HPDE6-E6E7 (cell line): ENCODE measurements around the gene ITPR2.
"Not testable (repeated sequence)": the region's sequence is repeated elsewhere in the genome, so short reads cannot be mapped to it uniquely, and the experiment has no call there.

Experiments
- DNase-seq: peaks from one replicate; pipeline ENCODE4 v3.0.0; 2011; ENCODE audit warnings: missing footprints; ENCODE audit errors: extremely low spot score

Gene ITPR2

DNA sequence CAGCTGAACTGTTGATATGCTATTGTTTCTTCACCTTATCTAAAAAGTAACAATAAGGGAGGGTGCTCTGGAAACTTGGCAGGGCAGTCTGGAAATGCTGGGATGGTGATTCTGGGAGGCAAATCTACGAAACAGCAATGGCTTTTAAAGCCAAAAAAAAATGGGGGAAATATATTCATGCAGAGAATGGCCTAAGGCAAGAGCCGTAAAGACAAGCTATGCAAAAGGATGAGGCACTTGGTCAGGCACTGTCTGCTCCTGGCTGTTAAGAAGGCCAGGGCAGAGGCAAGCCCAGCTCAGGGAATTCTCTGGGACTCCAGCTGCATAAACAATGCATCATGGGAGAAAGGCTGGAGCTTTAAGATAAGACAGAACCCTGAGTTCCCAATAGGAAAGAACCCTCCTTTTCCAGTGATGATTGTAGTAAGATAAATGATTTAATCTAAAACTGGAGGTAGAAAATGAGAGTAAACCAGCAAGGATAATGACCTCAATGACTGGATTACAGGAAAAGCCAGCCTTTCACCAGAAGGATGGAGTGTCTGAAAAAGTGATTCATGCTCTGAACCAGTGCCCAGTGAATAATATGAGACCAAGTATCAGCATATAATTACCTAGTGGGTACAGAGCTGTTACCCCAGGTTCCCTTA, 46.0 kb downstream of the ITPR2 start:
- DNase-seq, result peak; percentile 32

DNA sequence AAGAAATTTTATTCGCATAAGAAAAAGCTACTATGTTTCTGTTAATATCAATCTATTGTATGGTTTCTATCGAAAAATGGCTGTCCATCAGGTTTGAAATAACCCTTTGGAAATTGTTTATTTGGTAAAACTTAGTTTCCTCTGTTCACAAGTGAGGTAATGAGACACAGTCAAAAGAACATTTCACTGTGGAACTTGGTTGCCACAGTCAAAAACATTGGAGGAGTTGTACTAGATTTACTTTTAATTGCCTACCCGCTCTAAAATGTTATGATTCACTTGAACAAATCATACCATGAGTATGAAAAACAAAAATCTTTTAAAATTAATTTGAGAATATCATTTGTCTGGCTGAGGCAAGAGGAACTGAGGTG, 46.5 kb downstream of the ITPR2 start:
- no peak for DNase-seq

DNA sequence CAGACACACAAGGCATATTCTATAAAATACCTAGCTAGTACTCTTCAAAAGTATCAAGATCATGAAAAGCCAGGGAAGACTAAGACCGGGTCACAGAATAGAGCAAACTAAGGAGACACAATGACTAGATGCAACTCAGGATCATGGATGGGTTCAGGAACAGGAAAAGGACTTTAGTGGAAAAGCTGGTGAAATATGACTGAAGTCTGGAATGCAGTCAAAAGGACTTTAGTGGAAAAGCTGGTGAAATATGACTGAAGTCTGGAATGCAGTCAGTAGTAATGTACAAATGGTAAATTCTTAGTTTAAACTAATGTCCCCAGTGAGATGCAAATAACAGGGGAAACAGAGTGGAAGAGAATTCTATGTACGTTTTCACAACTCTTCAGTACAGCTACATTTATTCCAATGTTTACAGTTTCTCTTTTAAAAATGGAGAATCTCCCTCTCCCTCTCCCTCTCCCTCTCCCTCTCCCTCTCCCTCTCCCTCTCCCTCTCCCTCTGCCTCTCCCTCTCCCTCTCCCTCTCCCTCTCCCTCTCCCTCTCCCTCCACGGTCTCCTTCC, 49.1 kb downstream of the ITPR2 start:
- not testable (repeated sequence) for DNase-seq

DNA sequence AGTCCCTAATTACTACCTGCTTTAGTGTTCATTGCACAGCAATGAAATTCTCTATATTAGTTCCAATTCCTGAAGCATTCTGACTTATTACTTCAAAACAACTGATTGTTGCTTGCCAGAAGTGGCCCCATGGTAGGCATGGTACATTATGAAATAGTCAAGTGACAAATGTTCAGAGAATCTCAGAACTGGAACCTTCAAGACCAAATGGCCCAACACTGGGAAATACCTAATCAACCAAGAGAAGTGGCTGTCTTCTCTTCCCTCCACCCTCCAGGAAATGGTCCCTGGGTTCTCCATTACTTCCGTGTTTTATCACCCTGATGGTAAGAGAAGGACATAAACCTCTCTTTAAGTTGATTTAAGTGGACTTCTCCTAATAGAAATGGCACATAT, 49.9 kb downstream of the ITPR2 start:
- DNase-seq, result no peak

DNA sequence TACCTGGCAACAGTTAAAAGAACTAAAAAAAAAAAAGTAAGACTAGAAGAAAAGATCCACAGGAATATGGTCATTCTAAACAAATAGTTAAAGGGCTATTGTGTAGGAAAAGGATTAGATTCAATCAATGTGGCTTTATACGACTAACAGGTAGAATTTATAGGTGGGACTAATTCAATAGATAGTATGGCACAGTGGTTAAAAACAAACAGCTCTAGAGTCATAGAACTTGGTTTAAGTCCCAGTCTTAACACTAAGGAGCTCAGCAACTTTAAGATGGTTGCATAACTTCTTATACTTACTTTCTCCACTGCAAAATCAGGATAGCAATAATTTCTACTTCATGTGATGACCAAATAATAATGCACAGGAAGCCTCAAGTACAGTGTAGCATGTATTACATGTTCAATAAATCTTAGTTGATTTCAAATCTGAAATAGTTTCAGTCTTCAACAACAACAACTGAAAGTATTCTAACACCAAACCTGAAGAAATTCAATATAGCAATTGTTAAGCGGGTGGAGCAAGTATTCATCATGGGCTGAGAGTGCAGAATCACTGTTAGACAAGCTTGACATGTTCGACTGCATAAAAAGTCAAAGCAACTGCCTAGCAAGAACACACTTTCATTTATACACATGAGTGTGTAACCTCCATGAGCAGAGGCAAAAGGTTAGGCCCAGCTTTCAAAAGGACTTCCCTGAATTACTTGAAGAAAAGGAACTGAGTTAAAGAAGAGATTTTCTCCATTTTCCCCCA, 50.4 kb downstream of the ITPR2 start:
- no peak for DNase-seq

DNA sequence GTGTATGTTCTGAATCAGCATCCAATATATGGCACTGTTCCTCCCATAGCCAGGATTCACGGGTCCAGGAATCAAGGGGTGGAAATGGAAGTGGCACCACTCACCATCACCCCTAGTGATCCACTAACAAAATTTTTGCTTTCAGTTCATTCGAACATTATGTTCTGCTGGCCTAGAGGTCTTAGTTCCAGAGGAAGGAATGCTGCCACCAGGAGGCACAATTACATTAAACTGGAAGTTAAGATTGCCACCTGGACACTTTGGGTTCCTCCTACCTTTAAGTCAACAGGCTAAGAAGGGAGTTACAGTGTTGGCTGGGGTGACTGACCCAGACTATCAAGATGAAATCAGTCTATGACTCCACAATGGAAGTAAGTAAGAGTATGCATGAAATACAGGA, 52.3 kb downstream of the ITPR2 start:
- DNase-seq, result not testable (repeated sequence)

DNA sequence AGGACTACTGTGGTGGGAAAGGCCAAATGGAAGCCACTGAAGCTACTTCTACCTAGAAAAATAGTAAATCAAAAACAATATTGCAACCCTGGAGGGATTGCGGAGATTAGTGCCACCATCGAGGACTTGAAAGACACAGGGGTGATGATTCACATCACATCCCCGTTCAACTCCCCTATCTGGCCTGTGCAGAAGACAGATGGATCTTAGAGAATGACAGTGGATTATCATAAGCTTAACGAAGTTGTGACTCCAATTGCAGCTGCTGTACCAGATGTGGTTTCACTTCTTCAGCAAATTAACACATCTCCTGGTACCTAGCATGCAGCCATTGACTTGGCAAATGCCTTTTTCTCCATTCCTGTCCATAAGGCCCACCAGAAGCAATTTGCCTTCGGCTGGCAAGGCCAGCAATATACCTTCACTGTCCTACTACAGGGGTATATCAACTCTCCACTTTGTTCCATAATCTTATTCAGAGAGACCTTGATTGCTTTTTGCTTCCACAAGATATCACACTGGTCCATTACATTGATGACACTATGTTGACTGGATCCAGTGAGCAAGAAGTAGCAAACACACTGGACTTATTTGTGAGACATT, 54.7 kb downstream of the ITPR2 start:
- DNase-seq, result not testable (repeated sequence)

DNA sequence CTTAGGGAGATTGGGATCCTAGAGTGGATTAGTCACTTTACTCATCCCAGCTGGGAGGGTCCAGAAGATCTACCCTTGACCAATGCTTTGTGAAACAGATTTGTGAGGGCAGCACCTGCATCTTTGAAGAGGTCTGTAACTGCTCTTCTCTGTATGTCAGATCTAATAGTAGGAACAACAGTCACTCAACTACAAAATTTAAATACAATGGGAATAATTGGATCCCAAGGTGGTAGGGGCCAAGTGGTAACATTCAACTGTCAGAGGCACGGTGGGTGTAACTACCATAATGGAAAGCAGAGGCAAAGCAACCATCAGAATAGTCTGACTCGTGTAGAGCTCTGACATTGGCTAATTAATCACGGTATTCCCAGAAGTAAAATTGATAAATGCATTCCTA, 55.8 kb downstream of the ITPR2 start:
- DNase-seq, result no peak

DNA sequence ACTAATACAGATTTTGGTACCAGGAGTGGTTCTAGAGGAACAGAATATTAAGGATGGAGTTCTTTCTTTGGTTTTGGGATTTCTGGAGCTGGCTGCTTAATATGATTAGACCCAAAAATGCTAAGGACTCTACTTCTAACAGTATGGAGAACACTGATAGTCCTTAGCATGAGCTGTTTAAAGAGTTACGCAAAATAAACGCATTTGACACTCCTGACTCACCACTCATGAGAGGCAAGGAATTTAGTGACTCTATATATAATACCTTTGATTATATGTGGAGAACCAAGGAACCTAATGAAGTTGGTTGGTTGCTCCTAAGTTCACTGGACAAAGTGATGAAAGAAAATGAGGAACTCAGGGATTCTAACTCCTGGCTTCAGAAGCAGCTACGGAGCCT, 57.0 kb downstream of the ITPR2 start:
- DNase-seq, result not testable (repeated sequence)

DNA sequence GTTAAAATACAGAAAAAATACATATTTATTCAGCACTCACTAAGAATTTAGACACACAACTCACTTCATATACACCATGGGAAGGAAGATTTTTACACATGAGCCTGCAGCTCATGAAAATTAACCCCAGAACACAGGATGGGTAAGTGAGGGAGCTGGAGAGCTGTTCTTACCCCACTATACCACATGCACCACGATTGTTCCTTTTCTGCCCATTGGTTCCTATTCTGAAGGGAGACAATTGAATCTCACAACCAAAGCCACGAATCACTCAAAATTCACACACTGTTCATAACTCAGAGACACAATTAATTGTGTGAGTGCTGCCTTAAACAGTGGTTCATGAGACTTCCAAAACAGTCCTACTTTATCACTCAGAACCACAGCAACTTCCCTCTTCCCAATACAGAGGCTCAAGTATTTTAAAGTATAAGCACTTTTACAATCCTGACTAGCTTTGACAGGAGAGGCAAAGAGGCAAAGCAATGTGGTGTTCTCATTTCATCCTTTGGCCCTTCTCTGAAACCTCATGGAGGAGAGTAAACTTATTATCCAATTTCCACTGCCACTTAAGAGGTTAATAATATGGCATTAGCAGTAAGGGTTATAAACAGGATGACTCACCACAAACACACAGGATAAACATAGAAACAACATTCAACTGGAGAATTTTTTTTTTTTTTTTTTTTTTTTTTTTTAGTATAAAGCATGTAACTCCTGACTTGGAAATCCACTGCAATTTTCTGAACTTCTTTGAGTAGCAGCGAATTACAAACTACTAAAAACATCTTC, 59.5 kb downstream of the ITPR2 start:
- no peak for DNase-seq

DNA sequence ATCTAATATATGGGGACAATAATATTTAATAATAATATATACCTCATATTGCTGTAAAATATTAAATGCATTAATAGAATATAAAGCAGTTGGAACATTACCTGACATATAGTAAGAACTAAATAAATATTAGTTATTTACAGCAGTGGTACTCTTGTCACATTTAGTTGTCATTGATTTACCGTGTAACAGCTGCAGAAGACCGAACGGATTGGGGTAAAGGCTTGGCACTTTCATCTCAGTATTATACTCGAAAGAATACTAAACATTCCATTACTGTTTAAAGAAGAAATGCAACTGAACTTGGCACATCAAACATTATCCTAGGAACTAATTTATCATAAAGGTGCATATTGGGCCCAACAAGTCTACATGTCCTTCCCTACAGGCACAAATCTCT, 61.1 kb downstream of the ITPR2 start:
- DNase-seq, result no peak

DNA sequence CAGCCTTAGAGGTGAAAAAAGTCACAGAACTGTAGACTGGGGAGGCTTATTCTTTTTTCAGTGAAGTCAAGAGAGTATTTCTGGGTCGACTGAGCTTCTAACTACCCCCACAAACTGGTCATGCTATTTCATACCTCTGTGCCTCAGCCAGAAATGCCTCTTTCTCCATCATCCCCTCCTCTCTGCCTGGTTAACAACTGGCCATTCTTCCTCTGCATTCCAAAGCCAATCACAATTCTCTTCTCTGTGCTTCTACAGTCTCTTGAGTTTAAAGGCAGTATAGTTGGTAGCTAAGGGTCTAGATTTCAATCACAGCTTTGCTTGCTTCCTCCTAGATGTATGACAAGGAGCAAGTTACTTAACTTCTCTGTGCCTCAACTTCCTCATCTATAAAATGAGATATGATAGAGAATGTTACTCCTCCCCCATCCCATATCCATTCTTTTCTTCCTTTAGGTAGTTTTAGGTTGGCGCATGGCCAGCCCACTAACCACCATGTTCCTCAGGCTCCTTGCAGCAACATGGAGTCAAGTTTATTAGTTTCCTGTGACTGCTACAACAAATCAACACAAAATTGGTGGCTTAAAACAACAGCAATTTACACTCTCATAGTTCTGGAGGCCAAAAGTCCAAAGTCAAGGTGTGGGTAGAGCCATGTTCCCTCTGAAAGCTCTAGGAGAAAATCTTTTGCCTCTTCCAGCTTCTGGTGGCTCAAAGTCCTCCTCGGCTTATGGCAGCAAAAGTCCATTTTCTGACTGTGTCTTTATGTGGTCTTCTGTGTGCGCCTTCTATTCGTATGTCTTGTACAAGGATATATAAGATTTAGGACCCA, 62.5 kb downstream of the ITPR2 start:
- no peak for DNase-seq

DNA sequence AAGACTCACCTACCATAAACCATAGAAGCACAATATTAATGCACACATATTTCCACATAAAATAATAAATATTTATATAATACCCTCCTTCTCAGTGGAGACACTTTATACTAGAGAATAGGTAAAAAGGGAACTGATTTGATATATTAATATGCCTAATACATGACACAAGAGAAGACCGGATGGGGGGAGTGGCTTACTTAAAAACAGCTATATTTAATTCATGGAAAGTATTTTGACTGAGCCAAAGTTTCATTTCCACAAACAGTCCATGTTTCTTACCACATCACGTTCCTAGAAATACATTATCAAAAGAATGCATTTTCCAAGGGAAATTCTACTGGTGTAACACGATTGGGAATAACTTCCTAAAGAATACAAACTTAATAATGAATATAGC, 63.4 kb downstream of the ITPR2 start:
- DNase-seq, result no peak

DNA sequence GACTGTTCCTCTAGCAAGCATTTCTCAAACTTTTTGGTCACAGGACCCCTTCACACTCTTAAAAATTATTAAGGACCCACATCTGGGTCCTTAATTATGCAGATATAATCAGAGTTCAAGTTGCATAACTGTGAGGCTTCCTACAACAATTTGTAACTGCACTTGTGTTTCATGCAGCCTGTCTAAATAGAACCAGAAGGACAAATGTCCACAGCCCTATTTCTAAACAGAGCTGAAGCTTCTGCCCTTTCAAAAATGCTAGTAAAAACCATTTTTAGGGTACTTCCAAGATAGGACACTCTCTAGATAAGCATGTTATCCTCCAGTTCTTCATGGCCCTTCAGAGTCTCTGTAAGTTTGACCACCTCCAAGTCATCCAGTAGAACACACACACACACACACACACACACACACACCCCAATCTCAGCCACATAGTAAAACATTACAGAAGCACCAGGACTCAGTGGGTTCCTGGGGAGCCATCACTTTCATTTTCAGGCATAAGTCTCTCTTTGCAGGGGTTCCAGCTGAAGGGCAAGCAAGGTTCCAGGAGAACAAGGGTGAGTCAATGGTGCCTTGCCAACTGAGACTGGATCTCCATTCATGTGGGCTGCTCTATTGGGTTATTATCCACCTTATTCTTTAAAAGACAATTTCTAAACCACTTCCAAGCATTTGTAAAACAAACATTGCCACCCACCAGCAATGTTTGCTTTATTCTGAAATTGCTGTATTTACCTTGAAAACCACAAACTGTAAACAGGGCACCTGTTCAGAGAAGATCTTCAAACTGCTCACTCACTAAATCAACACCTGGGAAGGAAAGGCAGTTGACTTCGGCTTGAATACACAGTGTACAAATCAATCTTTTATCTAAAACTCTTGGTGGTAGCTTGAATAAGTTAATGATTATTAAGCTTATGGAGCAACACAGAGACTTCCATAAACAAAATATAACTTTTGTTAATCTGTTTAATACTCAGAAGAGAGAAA, 64.1 kb downstream of the ITPR2 start:
- no peak for DNase-seq

DNA sequence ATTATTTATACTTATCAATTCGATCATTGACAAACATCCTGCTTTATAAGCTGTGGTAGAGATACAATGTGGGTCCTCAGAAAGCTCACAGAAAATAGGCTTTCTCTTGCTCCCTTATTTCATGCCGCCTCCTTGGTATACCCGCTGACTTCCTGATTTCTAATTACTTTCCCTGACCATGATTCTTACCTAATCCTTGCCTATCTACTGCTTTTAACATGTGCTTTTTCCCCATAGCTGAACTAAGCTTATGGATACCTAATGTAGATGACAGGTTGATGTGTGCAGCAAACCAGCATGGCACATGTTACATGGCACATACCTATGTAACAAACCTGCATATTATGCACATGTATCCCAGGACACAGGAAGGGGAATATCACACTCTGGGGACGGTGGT, 65.1 kb downstream of the ITPR2 start:
- no peak for DNase-seq

DNA sequence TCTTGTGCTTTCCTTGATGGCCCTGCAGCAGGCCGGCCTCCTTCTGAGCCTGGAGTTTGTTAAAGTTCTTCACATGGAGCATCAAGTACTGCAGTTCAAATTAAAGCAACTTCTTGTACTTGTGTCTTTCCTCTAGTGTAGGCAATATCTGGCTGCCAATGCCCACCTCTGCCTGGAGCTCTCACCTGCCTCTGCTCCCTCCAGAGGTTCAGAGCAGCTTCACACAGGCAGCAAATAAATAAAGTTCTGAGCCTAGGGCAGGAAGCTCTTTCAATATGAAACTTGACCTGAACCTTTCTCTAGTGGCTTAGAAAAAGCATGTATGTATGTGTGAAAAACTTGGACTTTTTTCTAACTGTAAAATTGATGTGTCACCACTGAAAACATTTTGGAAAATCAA, 65.9 kb downstream of the ITPR2 start:
- no peak for DNase-seq

DNA sequence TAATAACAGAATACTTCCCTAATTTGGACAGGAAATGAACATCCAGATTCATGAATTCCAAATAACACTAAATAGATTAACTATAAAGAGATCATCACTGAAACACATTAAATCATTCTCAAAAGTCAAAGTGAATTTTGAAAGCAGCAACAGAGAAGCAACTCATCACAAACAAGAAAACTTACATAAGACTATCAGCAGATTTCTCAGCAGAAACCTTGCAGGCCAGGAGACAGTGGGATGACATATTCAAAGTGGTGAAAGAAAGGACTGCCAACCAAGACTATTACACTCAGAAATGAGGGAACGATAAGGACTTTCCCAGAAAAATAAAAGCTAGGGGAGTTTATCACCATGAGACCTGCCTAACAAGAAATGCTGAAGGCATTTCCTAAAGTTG, 70.8 kb downstream of the ITPR2 start:
- DNase-seq, result no peak

DNA sequence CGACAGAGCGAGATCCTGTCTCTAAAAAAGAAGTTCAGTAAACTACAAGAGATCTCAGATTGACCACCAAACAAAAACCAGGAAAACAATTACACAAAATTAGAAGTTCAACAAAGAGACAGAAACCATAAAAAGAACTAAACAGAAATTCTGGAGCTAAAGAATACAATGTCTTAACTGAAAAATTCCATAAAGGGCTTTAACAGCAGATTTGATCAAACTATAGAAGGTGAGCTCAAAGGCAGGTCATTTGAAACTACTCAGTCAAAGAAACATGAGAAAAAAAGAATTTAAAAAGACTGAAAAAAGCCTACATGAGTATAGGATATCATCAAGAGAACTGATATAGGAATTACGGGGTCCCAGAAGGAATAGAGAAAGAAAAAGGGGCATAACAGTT, 71.2 kb downstream of the ITPR2 start:
- DNase-seq, result no peak

DNA sequence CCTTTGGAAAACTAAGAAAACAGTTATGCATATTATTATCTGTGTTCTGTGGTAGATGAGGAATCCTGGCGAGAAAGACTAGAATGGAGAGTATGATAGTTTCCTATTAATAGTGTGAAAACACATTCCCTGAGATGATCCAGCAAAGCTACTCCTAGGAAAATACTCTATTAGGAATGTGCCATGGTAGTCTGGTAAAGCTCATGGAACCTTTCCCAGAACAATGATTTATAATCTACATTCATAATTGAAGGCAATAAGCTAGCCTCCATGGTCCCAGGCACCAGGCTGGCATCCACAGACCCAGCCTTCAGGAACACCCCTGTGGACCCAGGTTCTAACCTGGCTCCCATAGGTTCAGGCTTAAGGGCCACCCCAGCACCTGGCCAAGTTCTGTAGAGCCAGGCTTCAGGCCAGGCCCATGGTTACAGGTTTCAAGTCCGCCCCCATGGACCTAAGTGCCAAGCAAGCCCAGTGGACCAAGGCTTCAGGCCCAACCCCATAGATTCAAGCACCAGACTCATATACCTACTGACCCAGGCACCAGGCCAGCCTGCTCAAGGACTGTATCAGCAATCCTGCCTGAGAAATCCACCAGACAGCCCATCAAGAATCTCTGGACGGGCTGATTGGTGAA, 72.2 kb downstream of the ITPR2 start:
- no peak for DNase-seq
